Fibroblast of skin of scalp (primary cell): ENCODE data around the gene ADCY3.

Source experiments
- DNase-seq: peaks from one replicate; pipeline ENCODE4 v3.0.0-alpha.2; 2013

The ADCY3 gene

GRCh38 chr2:24830351-24830750 lies 89.7 kb downstream of the ADCY3 start:
- peak; percentile 46 for DNase-seq

- DNase-seq, result no peak
Observed at GRCh38 chr2:24828238-24828996, 91.6 kb downstream of the ADCY3 start.

DNA sequence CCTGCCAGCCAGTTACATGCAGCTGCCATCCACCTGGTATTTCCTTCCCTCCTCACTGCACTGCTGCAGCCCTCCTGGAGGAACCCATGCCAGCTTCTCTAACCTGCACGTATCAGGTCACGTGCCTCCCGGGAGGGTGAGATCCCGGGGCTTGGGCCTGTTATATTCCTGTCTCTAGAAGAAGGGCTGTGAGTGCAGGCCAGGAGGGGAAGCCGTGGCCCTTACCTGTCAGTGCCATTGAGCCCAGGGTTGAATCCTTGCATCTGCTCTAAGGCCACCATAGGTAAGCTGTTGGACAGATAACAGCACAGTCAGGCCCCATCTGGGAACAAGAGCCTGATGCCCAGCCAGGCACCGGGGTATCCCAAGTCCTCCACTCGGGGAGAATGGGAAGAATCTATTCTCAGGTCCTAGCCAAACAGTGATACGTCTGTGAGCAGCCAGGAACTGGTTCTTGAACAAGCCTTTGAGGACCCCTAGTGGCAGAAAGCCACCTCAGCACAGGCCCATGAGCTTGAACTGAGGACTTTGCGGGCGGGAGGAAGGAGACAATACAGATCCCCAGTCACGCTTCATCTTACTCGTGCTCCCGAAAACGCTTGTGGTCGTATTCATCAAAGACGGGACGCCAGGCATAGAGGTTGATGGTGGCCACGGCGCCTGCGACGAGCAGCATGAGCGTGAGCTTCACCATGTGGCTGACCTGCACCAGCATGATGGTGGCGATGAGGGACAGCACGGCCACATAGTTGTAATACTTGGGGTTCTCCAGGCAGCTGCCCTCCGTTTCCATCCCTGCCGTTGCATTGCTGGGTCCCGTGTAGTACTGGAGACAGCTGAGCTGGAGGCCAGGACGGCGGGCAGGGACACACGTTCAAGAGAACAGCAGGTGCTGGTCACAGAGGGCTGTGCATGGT lies 92.5 kb downstream of the ADCY3 start:
- peak; percentile 84 for DNase-seq

GRCh38 chr2:24826773-24827145 lies 93.3 kb downstream of the ADCY3 start:
- no peak for DNase-seq

- peak; percentile 33 for DNase-seq
Observed at GRCh38 chr2:24825883-24826772, 93.9 kb downstream of the ADCY3 start.

- no peak for DNase-seq
Observed at GRCh38 chr2:24824966-24825882, 94.8 kb downstream of the ADCY3 start.

- DNase-seq, result no peak
Observed at GRCh38 chr2:24824071-24824588, 95.9 kb downstream of the ADCY3 start.

DNA sequence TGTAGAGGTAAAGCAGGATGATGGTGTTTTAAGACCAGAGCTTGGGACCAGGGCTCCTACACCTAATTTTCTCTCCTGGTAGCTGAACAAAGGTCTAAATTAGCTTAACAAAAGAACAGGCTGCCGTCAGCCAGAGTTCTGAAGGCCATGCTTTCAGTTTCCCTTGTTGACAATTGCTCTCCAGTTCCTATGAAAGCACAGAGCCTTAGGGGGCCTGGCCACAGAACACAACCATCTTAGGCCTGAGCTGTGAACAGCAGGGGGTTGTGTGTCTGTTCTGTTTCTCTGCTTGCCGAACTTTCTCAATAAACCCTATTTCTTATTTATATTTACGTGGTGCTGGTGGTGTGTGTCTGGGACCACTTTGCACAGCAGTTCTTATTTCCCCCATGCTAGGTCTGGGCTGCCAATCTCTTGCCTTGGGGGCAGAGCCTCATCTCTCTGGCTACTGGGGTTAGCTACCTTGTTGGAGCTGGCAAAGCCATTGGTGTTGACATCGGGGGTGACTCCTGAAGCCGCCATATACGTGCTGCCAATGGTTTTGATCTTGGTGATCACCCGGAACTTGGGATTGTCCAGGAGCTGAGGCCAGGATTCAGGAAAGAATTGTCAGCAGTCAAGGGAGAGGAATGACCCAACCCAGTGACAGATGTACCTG lies 97.9 kb downstream of the ADCY3 start:
- peak; percentile 53 for DNase-seq

GRCh38 chr2:24821433-24821891 lies 98.6 kb downstream of the ADCY3 start:
- no peak for DNase-seq

GRCh38 chr2:24820598-24821432 lies 99.2 kb downstream of the ADCY3 start:
- DNase-seq, result no peak

DNA sequence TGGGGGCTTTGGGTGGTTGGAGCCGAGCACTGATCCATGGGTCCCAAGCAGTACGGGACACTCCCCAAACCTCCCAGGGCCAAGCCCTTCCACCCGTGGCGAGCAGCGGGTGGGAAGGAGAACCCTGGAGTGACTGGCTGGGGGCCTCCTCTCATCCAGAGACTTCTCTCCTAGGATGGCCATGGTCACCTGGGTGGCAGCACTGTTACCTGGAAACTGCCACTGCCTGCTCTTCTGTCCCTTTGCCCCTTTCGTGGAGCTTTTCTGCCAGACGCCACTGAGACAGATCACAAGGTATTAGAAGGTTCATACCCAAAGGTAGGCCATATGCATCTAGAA lies 99.9 kb downstream of the ADCY3 start:
- DNase-seq, result no peak

GRCh38 chr2:24819442-24820174 lies 100.4 kb downstream of the ADCY3 start:
- DNase-seq, result no peak

GRCh38 chr2:24818721-24819167 lies 101.3 kb downstream of the ADCY3 start:
- DNase-seq, result no peak

GRCh38 chr2:24816884-24817283 lies 103.2 kb downstream of the ADCY3 start:
- DNase-seq, result peak; percentile 55

- no peak for DNase-seq
Observed at GRCh38 chr2:24816404-24816803, 103.6 kb downstream of the ADCY3 start.

DNA sequence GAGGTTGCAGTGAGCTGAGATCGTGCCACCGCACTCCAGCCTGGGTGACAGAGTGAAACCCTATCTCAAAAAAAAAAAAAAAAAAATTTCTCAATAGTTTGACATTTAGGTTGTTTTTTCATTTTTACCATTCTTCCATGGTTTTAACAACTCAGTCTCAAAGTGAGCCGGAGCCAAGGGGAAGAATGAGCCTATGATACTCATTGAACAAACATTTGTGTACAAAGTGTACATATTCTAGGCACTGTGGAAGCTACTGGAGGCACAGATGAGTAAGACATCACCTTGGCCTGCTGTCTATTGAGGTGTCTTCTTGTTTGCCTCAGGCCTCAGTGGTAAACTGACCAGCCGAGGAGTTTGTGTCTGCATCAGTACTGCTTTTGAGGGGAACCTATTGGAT lies 104.9 kb downstream of the ADCY3 start:
- no peak for DNase-seq

DNA sequence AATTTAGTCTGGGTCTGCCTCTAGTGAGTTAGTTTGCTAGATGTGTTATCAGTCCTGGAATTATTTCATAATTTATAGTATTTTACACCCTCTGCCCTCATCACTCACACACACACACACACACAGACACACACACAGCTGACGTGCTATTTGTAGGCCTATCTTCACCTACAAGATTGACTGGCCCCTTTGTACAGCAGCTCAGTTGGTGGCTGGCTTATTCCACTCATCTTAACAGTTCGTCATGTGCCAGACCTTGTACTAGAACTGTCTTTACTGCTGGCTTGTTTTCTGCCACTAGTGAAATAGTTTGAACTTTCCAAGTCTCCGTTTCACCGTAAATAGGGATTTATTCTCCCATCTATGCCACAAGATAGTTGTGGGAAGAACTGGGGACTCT lies 105.5 kb downstream of the ADCY3 start:
- no peak for DNase-seq

GRCh38 chr2:24813691-24814137 lies 106.3 kb downstream of the ADCY3 start:
- no peak for DNase-seq
